NCI-H1092 treated with DMSO at 0.1 percent for 48 hours (cell line): Measurements from ENCODE around the gene SNTB2.
"Not testable (repeated sequence)": the region's sequence is repeated elsewhere in the genome, so short reads cannot be mapped to it uniquely, and the experiment has no call there.

Experiments
- DNase-seq: peaks from one replicate; lab custom pipeline; 2025; lab: John Stamatoyannopoulos, UW

Gene SNTB2

GRCh38 chr16:69186642-69187445 lies at the start of gene SNTB2:
Gene SNTB2, plus strand, starts transcription at chr16:69187164. Its CDS starts 3 bp downstream, at chr16:69187167.
- DNase-seq, result peak; percentile 86

- no peak for DNase-seq
Measured at GRCh38 chr16:69138608-69139007, 48.4 kb upstream of the SNTB2 start.

- DNase-seq, result not testable (repeated sequence)
Measured at GRCh38 chr16:69139464-69139863, 47.5 kb upstream of the SNTB2 start.

GRCh38 chr16:69141014-69141413 lies 46.0 kb upstream of the SNTB2 start:
- DNase-seq, result no peak

GRCh38 chr16:69141936-69142335 lies 45.0 kb upstream of the SNTB2 start:
- DNase-seq, result no peak

GRCh38 chr16:69143116-69143515 lies 43.8 kb upstream of the SNTB2 start:
- no peak for DNase-seq

- DNase-seq, result no peak
Measured at GRCh38 chr16:69145658-69146057, 41.3 kb upstream of the SNTB2 start.

GRCh38 chr16:69149621-69150020 lies 37.3 kb upstream of the SNTB2 start:
- DNase-seq, result not testable (repeated sequence)

GRCh38 chr16:69150146-69150865 lies 36.7 kb upstream of the SNTB2 start:
- peak; percentile 48 for DNase-seq

GRCh38 chr16:69157196-69157595 lies 29.8 kb upstream of the SNTB2 start:
- DNase-seq, result no peak

GRCh38 chr16:69160192-69160591 lies 26.8 kb upstream of the SNTB2 start:
- DNase-seq, result no peak

GRCh38 chr16:69165584-69165983 lies 21.4 kb upstream of the SNTB2 start:
- DNase-seq, result no peak

- no peak for DNase-seq
Measured at GRCh38 chr16:69166221-69166833, 20.6 kb upstream of the SNTB2 start.

GRCh38 chr16:69166946-69167930 lies 19.7 kb upstream of the SNTB2 start:
- DNase-seq, result no peak

- no peak for DNase-seq
Measured at GRCh38 chr16:69169051-69169450, 17.9 kb upstream of the SNTB2 start.

GRCh38 chr16:69169607-69170352 lies 17.2 kb upstream of the SNTB2 start:
- DNase-seq, result no peak

- no peak for DNase-seq
Measured at GRCh38 chr16:69171325-69172084, 15.5 kb upstream of the SNTB2 start.

- DNase-seq, result no peak
Measured at GRCh38 chr16:69176033-69176800, 10.7 kb upstream of the SNTB2 start.

GRCh38 chr16:69179328-69180010 lies 7.5 kb upstream of the SNTB2 start:
- DNase-seq, result peak; percentile 77
